Melanocyte of skin (primary cell): ENCODE measurements around the gene EFCAB3. TPM values are rescaled to one million over a fixed set of nuclear protein-coding genes. Genes with fewer than 3 reads are reported as not detected.

Source experiments
- small RNA-seq, 2 donors: library from RNA; depleted of rRNA; stranded (forward); fragments of <200 nt; gene quantifications; one replicate each; pipeline ENCODE3, GENCODE V24; 2012
- total RNA-seq, 2 donors: library from RNA; depleted of rRNA; stranded (reverse); fragments of >200 nt; gene quantifications; 2 replicates each; pipeline ENCODE4 v1.2.3, GENCODE V29; 2012

Gene EFCAB3
- total RNA-seq = not detected

DNA sequence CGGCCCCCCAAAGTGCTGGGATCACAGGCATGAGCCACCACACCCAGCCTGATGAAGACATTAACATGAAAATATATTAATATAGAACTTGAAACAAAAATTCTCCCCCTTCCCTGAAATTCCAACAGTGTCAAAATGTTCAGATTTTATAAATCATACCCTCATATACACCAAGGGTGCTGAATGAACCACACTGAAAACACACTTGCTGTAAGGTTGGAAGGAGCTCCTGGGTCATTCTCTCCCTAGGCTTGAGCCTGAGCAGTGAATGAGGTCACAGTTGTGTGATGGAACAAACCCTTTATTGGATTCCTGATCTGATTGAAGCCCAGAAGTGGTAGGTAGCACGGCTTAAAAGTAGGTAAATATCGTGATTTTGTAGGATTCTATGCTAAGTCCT lies at the start of gene EFCAB3:
EFCAB3 (plus strand) TSS at position 301 of the 400 bp plus-strand sequence. CDS start 2,427 bp downstream, outside the sequence.

DNA sequence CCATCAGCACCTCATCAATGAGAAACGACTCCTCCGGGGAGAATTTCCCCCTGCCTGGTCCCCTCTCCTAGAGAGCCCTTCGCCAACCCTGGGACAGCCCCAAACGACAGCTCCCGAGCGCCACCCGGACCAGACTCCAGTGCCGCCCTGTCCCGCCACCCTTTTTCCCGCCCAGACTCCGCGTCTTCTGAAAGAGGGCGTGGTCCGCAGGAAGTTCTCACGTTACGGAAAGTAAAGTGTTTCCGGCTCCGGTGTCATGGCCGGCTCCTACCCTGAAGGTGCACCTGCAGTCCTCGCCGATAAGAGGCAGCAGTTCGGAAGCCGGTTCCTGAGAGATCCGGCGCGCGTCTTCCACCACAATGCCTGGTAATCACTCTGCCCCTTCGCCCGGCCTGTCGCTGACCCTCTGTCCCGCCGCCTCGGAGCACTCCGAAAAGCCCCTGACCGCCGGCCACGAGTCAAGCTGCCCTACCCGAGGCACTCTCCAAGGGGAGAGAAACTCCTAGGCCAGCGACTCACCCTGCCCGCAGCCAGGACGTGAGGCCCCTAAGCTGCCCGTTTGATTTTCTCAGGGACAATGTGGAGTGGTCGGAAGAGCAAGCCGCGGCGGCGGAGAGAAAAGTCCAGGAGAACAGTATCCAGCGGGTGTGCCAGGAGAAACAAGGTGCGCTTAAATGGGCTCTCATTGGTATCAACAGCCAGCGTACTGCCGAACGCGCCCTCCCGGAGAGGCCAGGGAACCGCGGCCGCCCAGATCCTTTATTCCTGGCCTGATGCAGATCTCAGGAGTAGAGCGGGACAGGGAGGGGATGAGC lies 43.5 kb downstream of the EFCAB3 start, which contains the start of gene METTL2A:
METTL2A (plus strand) TSS at position 251 of the 815 bp plus-strand sequence; CDS start at position 257, 6 bp downstream.

Small RNAs within 50 kb of the gene (small RNA-seq; reads per million reads assigned to genes)
- gene RNU7-52P = 0.04 to 0.06 reads per million in 2 donors

Other genes with a start within 250 kb of the EFCAB3 start
- gene METTL2A, start 43.3 kb downstream of the EFCAB3 start, total RNA-seq = 10 to 100 TPM; 14.5 to 24.3 TPM
- 10 to 100 TPM; 35.8 to 45.0 TPM for gene TLK2, start 98.3 kb downstream of the EFCAB3 start, total RNA-seq
- gene MRC2, start 247.1 kb downstream of the EFCAB3 start, total RNA-seq = 1 to 10 TPM; 1.0 to 5.7 TPM